SK-N-SH (cell line): ENCODE results near the gene EAPP. TPM values are rescaled to one million over a fixed set of nuclear protein-coding genes. Genes with fewer than 3 reads are reported as not detected.

ENCODE experiments used
- CTCF ChIA-PET: fragments of 300-600, 350-600 bp; formaldehyde crosslinking; extraction: SDS; loops from one replicate; lab custom pipeline; 2021; lab: Yijun Ruan, JAX
- POLR2A ChIA-PET: fragments of 350-600 bp; sonication (Branson Sonifier 250); formaldehyde crosslinking; extraction: SDS; loops from one replicate; lab custom pipeline; 2020; ENCODE audit warnings: antibody characterized with exemption, inconsistent platforms; lab: Yijun Ruan, JAX
- DNase-seq: peaks from one replicate; pipeline ENCODE4 v3.0.0; 2012
- H2AFZ ChIP-seq: fragments of 200-600 bp; sonication (generic); 2 replicates; pipeline ENCODE4 v1.8.1; 2016; ENCODE audit warnings: antibody characterized with exemption, mild to moderate bottlenecking, low read depth
- H3F3A ChIP-seq: fragments of 200-600 bp; sonication (generic); replicated peaks from 2 replicates; pipeline ENCODE3; 2016; ENCODE audit warnings: antibody characterized with exemption, mild to moderate bottlenecking; ENCODE audit not compliant: insufficient read depth
- H3K27ac ChIP-seq, 2 experiments: fragments of 200-500 bp in 1 of 2; fragments of 200-600 bp in 1 of 2; sonication (Bioruptor generic) in 1 of 2; sonication (generic), shearing (Covaris generic) in 1 of 2; 2 replicates each; pipeline versions ENCODE4 v1.5.1 to v1.6.1; 2014 to 2016; ENCODE audit warnings: low read depth in 2 of 2, inconsistent platforms in 1 of 2, low read length in 1 of 2, mild to moderate bottlenecking in 1 of 2, mixed read lengths in 1 of 2
- H3K27me3 ChIP-seq: fragments of 200-600 bp; sonication (generic), shearing (Covaris generic); 2 replicates; pipeline ENCODE4 v1.6.1; 2016; ENCODE audit warnings: mixed run types; ENCODE audit not compliant: insufficient read depth
- H3K36me3 ChIP-seq, 2 experiments: fragments of 200-500 bp in 1 of 2; fragments of 200-600 bp in 1 of 2; sonication (Bioruptor generic) in 1 of 2; sonication (generic) in 1 of 2; replicated peaks in 1 of 2; 2 replicates each; pipeline versions ENCODE3 to v1.5.1; 2014 to 2016; ENCODE audit warnings: low read length in 1 of 2, mild to moderate bottlenecking in 1 of 2; ENCODE audit not compliant: insufficient read depth in 2 of 2, control insufficient read depth in 1 of 2
- H3K4me1 ChIP-seq, 2 experiments: fragments of 200-500 bp in 1 of 2; fragments of 200-600 bp in 1 of 2; sonication (Bioruptor generic) in 1 of 2; sonication (generic), shearing (Covaris generic) in 1 of 2; 2 replicates each; pipeline versions ENCODE4 v1.5.1 to v1.6.1; 2014 to 2016; ENCODE audit warnings: low read depth in 1 of 2, low read length in 1 of 2, mixed run types in 1 of 2; ENCODE audit not compliant: insufficient read depth in 2 of 2, control insufficient read depth in 1 of 2
- H3K4me2 ChIP-seq: fragments of 200-600 bp; sonication (generic), shearing (Covaris generic); 2 replicates; pipeline ENCODE4 v1.6.1; 2017; ENCODE audit warnings: mixed run types
- H3K4me3 ChIP-seq, 2 experiments: fragments of 200-500 bp in 1 of 2; fragments of 200-600 bp in 1 of 2; sonication (Bioruptor generic) in 1 of 2; sonication (generic), shearing (Covaris generic) in 1 of 2; 2 replicates each; pipeline versions ENCODE4 v1.5.1 to v1.8.1; 2014 to 2016; ENCODE audit warnings: low read depth in 2 of 2, inconsistent platforms in 1 of 2, low read length in 1 of 2, mild to moderate bottlenecking in 1 of 2, mixed read lengths in 1 of 2, moderate library complexity in 1 of 2
- H3K79me2 ChIP-seq: fragments of 200-600 bp; sonication (generic); 2 replicates; pipeline ENCODE4 v1.8.1; 2017; ENCODE audit warnings: mild to moderate bottlenecking; ENCODE audit not compliant: insufficient read depth
- H3K9ac ChIP-seq: fragments of 200-600 bp; sonication (generic); 2 replicates; pipeline ENCODE4 v1.6.1; 2017; ENCODE audit warnings: mixed run types
- H3K9me2 ChIP-seq: fragments of 200-600 bp; sonication (generic); 2 replicates; pipeline ENCODE4 v1.6.1; 2017; ENCODE audit warnings: mixed run types
- H3K9me3 ChIP-seq: fragments of 200-600 bp; sonication (generic); 2 replicates; pipeline ENCODE4 v1.6.1; 2017; ENCODE audit warnings: mixed run types, mild to moderate bottlenecking, moderate library complexity
- H4K20me1 ChIP-seq: fragments of 200-600 bp; sonication (generic); 2 replicates; pipeline ENCODE4 v1.6.1; 2017; ENCODE audit warnings: mild to moderate bottlenecking, mixed run types; ENCODE audit not compliant: insufficient read depth
- CHD2 ChIP-seq: fragments of 150-350 bp; IDR thresholded peaks from 2 replicates; pipeline ENCODE4 v1.6.1; 2018; ENCODE audit warnings: low read length; ENCODE audit not compliant: partially characterized antibody
- EP300 ChIP-seq, 2 experiments: IDR thresholded peaks; 2 replicates each; pipeline versions ENCODE4 v1.4.0 to v1.6.1; 2012; ENCODE audit warnings: borderline replicate concordance in 1 of 2, low read depth in 1 of 2, low read length in 1 of 2
- EZH2phosphoT487 ChIP-seq: fragments of 200-600 bp; sonication (generic); IDR thresholded peaks from 2 replicates; pipeline ENCODE4 v1.6.1; 2017; ENCODE audit warnings: low read depth, mixed run types, mild to moderate bottlenecking, antibody characterized with exemption, moderate library complexity, borderline replicate concordance
- FOSL2 ChIP-seq: IDR thresholded peaks from 2 replicates; pipeline ENCODE4 v1.4.0; 2012; ENCODE audit warnings: low read depth, mild to moderate bottlenecking, moderate library complexity, borderline replicate concordance
- FOXJ3 ChIP-seq: sonication (generic); formaldehyde crosslinking; IDR thresholded peaks from 2 replicates; pipeline ENCODE4 v1.5.1; 2020; ENCODE audit warnings: mild to moderate bottlenecking, missing genetic modification reagents
- FOXM1 ChIP-seq: IDR thresholded peaks from 2 replicates; pipeline ENCODE4 v1.4.0; 2012; ENCODE audit warnings: low read depth, mild to moderate bottlenecking
- GABPA ChIP-seq: IDR thresholded peaks from 2 replicates; pipeline ENCODE4 v1.4.0; 2012; ENCODE audit warnings: low read depth, mild to moderate bottlenecking
- GATA2 ChIP-seq: sonication (generic); formaldehyde crosslinking; IDR thresholded peaks from 2 replicates; pipeline ENCODE4 v1.5.0; 2020; ENCODE audit warnings: mild to moderate bottlenecking, missing genetic modification reagents
- JUND ChIP-seq: IDR thresholded peaks from 2 replicates; pipeline ENCODE4 v1.4.0; 2012
- MAX ChIP-seq: IDR thresholded peaks from 2 replicates; pipeline ENCODE4 v1.4.0; 2012; ENCODE audit warnings: low read depth
- MEF2A ChIP-seq: IDR thresholded peaks from 2 replicates; pipeline ENCODE4 v1.4.0; 2012; ENCODE audit warnings: low read depth, borderline replicate concordance
- MXI1 ChIP-seq: IDR thresholded peaks from 2 replicates; pipeline ENCODE4 v1.6.1; 2012; ENCODE audit warnings: mild to moderate bottlenecking, low read depth, low read length, improper control_type of control experiment
- NFIC ChIP-seq: IDR thresholded peaks from 2 replicates; pipeline ENCODE4 v1.4.0; 2012; ENCODE audit warnings: borderline replicate concordance
- RAD21 ChIP-seq: IDR thresholded peaks from 2 replicates; pipeline ENCODE4 v1.6.1; 2012; ENCODE audit warnings: mild to moderate bottlenecking, low read length
- RXRA ChIP-seq: IDR thresholded peaks from 2 replicates; pipeline ENCODE4 v1.4.0; 2012; ENCODE audit warnings: low read depth, mild to moderate bottlenecking, borderline replicate concordance
- SMC3 ChIP-seq: IDR thresholded peaks from 2 replicates; pipeline ENCODE4 v1.6.1; 2012; ENCODE audit warnings: low read depth, low read length, improper control_type of control experiment
- YY1 ChIP-seq: IDR thresholded peaks from 2 replicates; pipeline ENCODE4 v1.4.0; 2012; ENCODE audit warnings: low read depth, mild to moderate bottlenecking
- ZBTB33 ChIP-seq: IDR thresholded peaks from 2 replicates; pipeline ENCODE4 v1.4.0; 2012; ENCODE audit warnings: low read depth, borderline replicate concordance
- WGBS: methylation state at CpG from one replicate; pipeline ENCODE4 v1.1.6; 2017; ENCODE audit warnings: low lambda C conversion rate; 5-methylcytosine and 5-hydroxymethylcytosine counted together
- polyA plus RNA-seq, 3 experiments: library from polyadenylated mRNA; depleted of rRNA; stranded (reverse); fragments of >200 nt; gene quantifications; 2 replicates each; pipeline ENCODE4 v1.2.3, GENCODE V29; 2012

EAPP gene
- polyA plus RNA-seq, 1 of the 3 experiments (the other 2 are of a cell fraction) = 30.0 TPM

- Histone ChIP-seq H3K4me2 (no peak overlapping the region), H3K4me1 (peaks cover 0 to under 1% of the 10 kb centered on the region in 2 experiments; a peak in 1 of 4 replicates), H3K9me3 (no peaks in the 10 kb centered on the region), H3K36me3 (no peaks in the 10 kb centered on the region), H4K20me1 (no peaks in the 10 kb centered on the region), H2AFZ (no peak overlapping the region), H3K9ac (no peak overlapping the region), H3K79me2 (no peaks in the 10 kb centered on the region), H3K27me3 (no peaks in the 10 kb centered on the region), H3K27ac (no peak overlapping the region), H3K9me2 (no peaks in the 10 kb centered on the region), H3K4me3 (no peak overlapping the region), H3F3A (peaks cover 4% of the 10 kb centered on the region)
- DNase-seq = no peak
- ChIA-PET CTCF (no interaction called here), POLR2A (no interaction called here)
- TF ChIP-seq FOXJ3 (CRISPR knock-in tag) = no peak
- no peak for TF ChIP-seq CHD2
- TF ChIP-seq MAX = no peak
- TF ChIP-seq GABPA = no peak
- TF ChIP-seq FOSL2 = no peak
- no peak for TF ChIP-seq SMC3
- no peak for TF ChIP-seq GATA2 (CRISPR knock-in tag)
- no peak for TF ChIP-seq ZBTB33
- TF ChIP-seq RXRA = no peak
- TF ChIP-seq MXI1 = no peak
- no peak for TF ChIP-seq FOXM1
- no peak for TF ChIP-seq EZH2phosphoT487
- no peak for TF ChIP-seq RAD21
- TF ChIP-seq JUND = no peak
- no peak for TF ChIP-seq NFIC
- WGBS = 80% methylated on average over 2 of the region's 2 CpGs
These were observed 65.3 kb downstream of the EAPP start for GRCh38 chr14:34474187-34474679.

GRCh38 chr14:34472706-34473279, 66.7 kb downstream of the EAPP start:
- TF ChIP-seq YY1 = no peak
- no peak for TF ChIP-seq EP300 (IDR thresholded peaks at IDR 0.05; ENCODE audit: borderline replicate concordance in 1 of 2, low read depth in 1 of 2, low read length in 1 of 2)
- TF ChIP-seq MEF2A = no peak
- TF ChIP-seq EZH2phosphoT487 = no peak
- no peak overlapping the region for H3K27ac ChIP-seq
- no peaks in the 10 kb centered on the region for H3K27me3 ChIP-seq
- DNase-seq = no peak
- H2AFZ ChIP-seq = no peak overlapping the region
- POLR2A ChIA-PET = no interaction called here
- H3K9ac ChIP-seq = no peak overlapping the region
- H3K4me2 ChIP-seq = no peak overlapping the region
- H3K36me3 ChIP-seq = no peaks in the 10 kb centered on the region
- H3K9me3 ChIP-seq = no peaks in the 10 kb centered on the region
- peaks cover 4% of the 10 kb centered on the region for H3F3A ChIP-seq
- CTCF ChIA-PET = interaction anchor here (1.5 kb wide), 1 partner anchor 25 kb away, joined by 5 read pairs; no protein-coding TSS in a partner anchor
- H3K4me1 ChIP-seq = peaks cover 0 to 3% of the 10 kb centered on the region in 2 experiments; a peak in 1 of 4 replicates
- no peaks in the 10 kb centered on the region for H4K20me1 ChIP-seq
- H3K4me3 ChIP-seq = no peak overlapping the region
- 87% methylated on average over 6 of the region's 6 CpGs for WGBS
- H3K9me2 ChIP-seq = no peaks in the 10 kb centered on the region
- no peaks in the 10 kb centered on the region for H3K79me2 ChIP-seq
